HepG2 (cell line): ENCODE results near the gene ATG3.

Experiments used
- CERS6 ChIP-seq: sonication (generic); formaldehyde crosslinking; IDR thresholded peaks from 2 replicates; pipeline ENCODE4 v1.5.0; 2020; ENCODE audit warnings: missing genetic modification reagents
- CREB1 ChIP-seq, 2 experiments: fragments of 450-650 bp in 1 of 2; IDR thresholded peaks; 2 replicates each; pipeline ENCODE4 v1.6.1; 2016 to 2017; ENCODE audit warnings: control low read depth in 1 of 2, mild to moderate bottlenecking in 1 of 2, missing compliant biosample characterization in 1 of 2, missing genetic modification characterization in 1 of 2
- EZH2 ChIP-seq: conservative IDR thresholded peaks from 2 replicates; pipeline ENCODE4 v1.6.1; 2012; ENCODE audit warnings: mild to moderate bottlenecking, low read depth, low read length, moderate library complexity
- NONO ChIP-seq, 2 experiments: fragments of 450-650 bp in 1 of 2; sonication (generic) in 1 of 2; formaldehyde crosslinking in 1 of 2; IDR thresholded peaks in 1 of 2; conservative IDR thresholded peaks in 1 of 2; 2 replicates each; pipeline versions ENCODE4 v1.6.1 to v1.8.0; 2017 to 2022; ENCODE audit warnings: mild to moderate bottlenecking in 1 of 2, missing genetic modification reagents in 1 of 2, moderate library complexity in 1 of 2
- POLR2AphosphoS2 ChIP-seq: IDR thresholded peaks from 2 replicates; pipeline ENCODE4 v1.6.1; 2011; ENCODE audit warnings: low read depth, low read length, improper control_type of control experiment
- REST ChIP-seq, 2 experiments: IDR thresholded peaks; 2 replicates each; pipeline ENCODE4 v1.6.1; 2011 to 2012; ENCODE audit warnings: low read length in 2 of 2, borderline replicate concordance in 1 of 2, low read depth in 1 of 2, mild to moderate bottlenecking in 1 of 2, moderate library complexity in 1 of 2
- SP2 ChIP-seq: sonication (generic); formaldehyde crosslinking; IDR thresholded peaks from 2 replicates; pipeline ENCODE4 v1.5.1; 2020; ENCODE audit warnings: mild to moderate bottlenecking, missing genetic modification reagents
- ZNF670 ChIP-seq: sonication (generic); formaldehyde crosslinking; IDR thresholded peaks from 2 replicates; pipeline ENCODE4 v1.8.0; 2022; ENCODE audit warnings: mild to moderate bottlenecking, missing genetic modification reagents, borderline replicate concordance

- TF ChIP-seq CREB1 (IDR thresholded peaks at IDR 0.05): no peak
- TF ChIP-seq CREB1 (CRISPR knock-in tag; IDR thresholded peaks at IDR 0.05): no peak
- no peak for TF ChIP-seq EZH2
- no peak for TF ChIP-seq CERS6 (CRISPR knock-in tag)
- no peak for TF ChIP-seq REST (IDR thresholded peaks at IDR 0.05; ENCODE audit: borderline replicate concordance in 1 of 2, low read depth in 1 of 2, low read length in 2 of 2)
- TF ChIP-seq NONO (IDR thresholded peaks at IDR 0.05): no peak
- no peak for TF ChIP-seq NONO (CRISPR knock-in tag; conservative IDR thresholded peaks at IDR 0.05)
- no peak for TF ChIP-seq POLR2AphosphoS2
- TF ChIP-seq ZNF670 (CRISPR knock-in tag): no peak
- no peak for TF ChIP-seq SP2 (CRISPR knock-in tag)
Observed at GRCh38 chr3:112607863-112608262, 46.1 kb upstream of the ATG3 start.
